Endometrium (tissue), 2 donors: ENCODE results near the gene FLOT1.
"Not testable (repeated sequence)": the region's sequence is repeated elsewhere in the genome, so short reads cannot be mapped to it uniquely, and the experiment has no call there.

Source experiments
- FAIRE-seq: peaks from 2 replicates; lab custom pipeline; 2012; peaks lifted over from hg19 to GRCh38; lab: Jason Lieb, UNC
- donor health status: control.
- donor health status: control.

Gene FLOT1

DNA sequence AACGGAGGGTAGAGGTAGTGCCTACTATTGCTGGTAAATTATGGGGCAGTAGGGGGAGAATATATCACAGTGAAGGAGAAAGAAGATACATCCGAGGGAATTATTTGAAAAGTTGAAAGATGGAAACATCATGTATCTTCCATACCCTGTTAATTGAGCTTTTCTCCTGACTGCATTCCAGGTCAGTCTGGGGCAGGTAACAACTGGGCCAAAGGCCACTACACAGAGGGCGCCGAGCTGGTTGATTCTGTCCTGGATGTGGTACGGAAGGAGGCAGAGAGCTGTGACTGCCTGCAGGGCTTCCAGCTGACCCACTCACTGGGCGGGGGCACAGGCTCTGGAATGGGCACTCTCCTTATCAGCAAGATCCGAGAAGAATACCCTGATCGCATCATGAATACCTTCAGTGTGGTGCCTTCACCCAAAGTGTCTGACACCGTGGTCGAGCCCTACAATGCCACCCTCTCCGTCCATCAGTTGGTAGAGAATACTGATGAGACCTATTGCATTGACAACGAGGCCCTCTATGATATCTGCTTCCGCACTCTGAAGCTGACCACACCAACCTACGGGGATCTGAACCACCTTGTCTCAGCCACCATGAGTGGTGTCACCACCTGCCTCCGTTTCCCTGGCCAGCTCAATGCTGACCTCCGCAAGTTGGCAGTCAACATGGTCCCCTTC is 19.2 kb downstream of the FLOT1 start:
- FAIRE-seq, result not testable (repeated sequence)

DNA sequence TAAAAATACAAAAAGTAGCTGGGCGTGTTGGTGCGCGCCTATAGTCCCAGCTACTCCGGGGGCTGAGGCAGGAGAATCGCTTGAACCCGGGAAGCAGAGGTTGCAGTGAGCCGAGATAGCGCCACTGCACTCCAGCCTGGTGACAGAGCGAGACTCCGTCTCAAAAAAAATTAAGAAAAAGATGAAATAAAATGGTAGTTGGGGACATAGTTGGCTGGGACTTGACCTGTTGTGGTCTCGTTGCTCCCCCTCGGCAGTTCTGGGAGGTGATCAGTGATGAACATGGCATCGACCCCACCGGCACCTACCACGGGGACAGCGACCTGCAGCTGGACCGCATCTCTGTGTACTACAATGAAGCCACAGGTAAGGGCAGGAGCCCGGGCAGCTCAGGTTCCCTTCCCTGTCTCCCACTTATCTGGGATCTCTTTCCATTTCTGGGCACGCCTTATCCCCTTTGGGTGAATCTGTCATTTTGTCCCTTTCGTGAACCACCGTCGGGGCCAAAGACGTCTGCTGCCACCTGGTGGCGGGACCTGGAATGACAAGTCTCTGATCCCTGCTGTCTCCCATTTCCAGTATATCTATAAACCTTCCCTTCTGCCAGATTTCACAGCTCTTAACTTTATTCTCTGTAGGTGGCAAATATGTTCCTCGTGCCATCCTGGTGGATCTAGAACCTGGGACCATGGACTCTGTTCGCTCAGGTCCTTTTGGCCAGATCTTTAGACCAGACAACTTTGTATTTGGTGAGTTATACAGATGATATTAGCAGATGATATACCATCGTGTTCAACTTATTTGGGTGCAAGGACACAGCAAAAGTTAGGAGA is 20.0 kb downstream of the FLOT1 start:
- FAIRE-seq, result no peak

GRCh38 chr6:30722025-30722279 is 20.5 kb downstream of the FLOT1 start:
- FAIRE-seq, result not testable (repeated sequence)

GRCh38 chr6:30721198-30722024 is 21.1 kb downstream of the FLOT1 start:
- no peak for FAIRE-seq

DNA sequence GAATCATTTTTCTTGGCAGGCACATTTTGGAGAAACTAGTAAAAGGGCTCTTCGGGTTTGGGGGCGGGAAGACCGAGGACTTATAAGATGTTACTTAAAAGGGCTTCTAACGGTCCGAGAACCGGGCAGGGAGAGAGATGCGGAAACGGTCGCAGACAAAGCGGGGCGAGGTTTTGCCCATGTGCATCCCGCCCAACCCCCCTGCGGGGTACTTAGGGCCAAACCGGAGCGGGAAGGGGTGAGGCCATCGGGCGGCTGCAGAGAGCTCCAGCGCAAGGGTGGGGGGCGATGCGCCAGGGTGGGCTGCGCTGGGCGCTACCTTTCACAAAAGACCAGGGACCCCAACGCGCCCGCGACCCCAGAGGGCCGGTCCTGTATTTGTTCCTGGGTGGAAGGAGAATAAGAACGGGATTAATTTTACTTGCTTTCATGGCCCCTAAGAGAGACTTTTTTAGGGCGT is 21.7 kb downstream of the FLOT1 start:
- no peak for FAIRE-seq

GRCh38 chr6:30719791-30720737 is 22.4 kb downstream of the FLOT1 start, which contains the start of gene TUBB:
TSS of gene TUBB (plus strand) at chr6:30720352. CDS start at chr6:30720507, 155 bp downstream.
- peak; percentile 72 for FAIRE-seq

GRCh38 chr6:30719356-30719755 is 23.1 kb downstream of the FLOT1 start:
- FAIRE-seq, result no peak

DNA sequence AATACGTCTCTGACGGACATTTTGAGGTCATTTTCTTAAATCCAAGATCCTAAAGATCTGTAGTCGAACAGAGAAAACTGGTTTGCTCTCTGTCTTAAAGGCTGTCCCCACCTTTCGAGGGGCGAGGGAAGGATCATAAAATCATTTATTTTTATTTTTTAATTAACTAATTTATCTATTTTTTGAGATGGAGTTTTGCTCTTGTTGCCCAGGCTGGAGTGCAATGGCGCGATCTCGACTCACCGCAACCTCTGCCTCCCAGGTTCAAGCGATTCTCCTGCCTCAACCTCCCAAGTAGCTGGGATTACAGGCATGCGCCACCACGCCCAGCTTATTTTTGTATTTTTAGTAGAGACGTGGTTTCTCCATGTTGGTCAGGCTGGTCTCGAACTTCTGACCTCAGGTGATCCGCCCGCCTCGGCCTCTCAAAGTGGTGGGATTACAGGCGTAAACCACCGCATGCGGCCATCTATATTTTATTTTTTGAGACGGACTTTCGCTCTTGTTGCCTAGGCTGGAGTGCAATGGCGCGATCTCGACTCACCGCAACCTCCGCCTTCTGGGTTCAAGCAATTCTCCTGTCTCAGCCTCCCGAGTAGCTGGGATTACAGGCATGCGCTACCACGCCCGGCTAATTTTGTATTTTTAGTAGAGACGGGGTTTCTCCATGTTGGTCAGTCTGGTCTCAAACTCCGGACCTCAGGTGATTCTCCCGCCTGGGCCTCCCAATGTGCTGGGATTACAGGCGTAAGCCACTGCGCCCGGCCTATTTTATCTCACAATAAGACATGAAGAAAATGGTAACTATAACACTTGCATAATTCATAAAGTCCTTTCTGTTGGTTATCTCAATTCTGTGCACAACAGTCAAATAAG is 24.4 kb downstream of the FLOT1 start:
- not testable (repeated sequence) for FAIRE-seq

GRCh38 chr6:30717129-30717844 is 25.2 kb downstream of the FLOT1 start, which contains the start of gene MDC1:
TSS of gene MDC1 (minus strand) at chr6:30717281. CDS start at chr6:30715175, 2,106 bp downstream.
- peak; percentile 99 for FAIRE-seq

DNA sequence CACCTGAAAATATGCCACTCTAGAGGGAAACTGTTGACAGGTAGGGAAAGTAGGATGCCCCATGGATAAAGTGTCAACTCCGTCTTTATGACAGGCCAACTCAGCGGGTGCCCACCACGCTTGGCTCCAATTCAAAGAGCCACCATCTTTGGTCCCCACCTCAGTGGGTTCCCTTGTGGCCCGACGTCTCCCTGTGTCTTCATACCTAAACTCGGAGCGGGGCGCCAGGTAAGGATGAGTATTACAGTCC is 25.7 kb downstream of the FLOT1 start:
- no peak for FAIRE-seq

DNA sequence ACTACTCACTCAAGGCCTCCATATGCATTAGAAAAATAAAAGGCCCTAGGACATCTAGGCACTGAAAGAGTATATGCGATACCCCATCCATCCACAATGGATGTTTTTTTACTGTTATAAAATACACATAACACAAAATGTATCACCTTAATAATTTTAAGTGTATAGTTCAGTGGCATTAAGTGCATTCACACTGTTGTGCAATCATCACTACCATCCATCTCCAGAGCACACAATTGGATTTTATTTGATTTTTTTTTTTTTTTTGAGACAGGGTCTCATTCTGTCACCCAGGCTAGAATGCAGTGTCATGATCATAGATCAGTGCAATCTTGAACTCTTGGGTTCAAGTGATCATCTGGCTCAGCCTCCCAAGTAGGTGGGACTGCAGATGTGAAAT is 28.2 kb downstream of the FLOT1 start:
- no peak for FAIRE-seq

DNA sequence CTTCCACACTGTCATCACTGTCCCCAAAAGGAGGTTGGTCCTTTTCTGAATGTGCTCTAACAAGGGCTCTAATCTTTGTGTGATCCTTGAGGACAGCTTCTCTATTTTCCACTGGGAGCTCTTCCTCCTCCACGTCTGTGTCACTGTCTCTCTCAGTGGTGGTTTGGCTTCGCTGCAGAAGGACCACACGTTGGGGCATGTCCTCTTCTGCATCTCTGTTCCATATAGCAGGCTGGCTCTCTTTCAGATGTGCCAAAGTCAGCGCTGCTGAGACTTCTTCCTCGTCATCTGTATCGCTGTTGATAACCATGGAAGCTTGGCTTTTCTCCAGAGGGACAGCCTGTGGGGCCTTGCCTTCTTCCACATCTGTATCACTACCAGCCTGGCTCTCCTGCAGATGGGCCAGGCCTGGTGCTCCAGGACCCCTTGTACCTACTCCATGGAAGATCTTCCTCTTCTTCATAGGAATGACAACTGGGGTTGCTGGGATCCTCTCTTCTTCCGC is 30.0 kb downstream of the FLOT1 start:
- no peak for FAIRE-seq

GRCh38 chr6:30711758-30712380 is 30.6 kb downstream of the FLOT1 start:
- no peak for FAIRE-seq

GRCh38 chr6:30709101-30709868 is 33.2 kb downstream of the FLOT1 start:
- FAIRE-seq, result no peak

GRCh38 chr6:30707281-30707850 is 35.1 kb downstream of the FLOT1 start:
- no peak for FAIRE-seq

DNA sequence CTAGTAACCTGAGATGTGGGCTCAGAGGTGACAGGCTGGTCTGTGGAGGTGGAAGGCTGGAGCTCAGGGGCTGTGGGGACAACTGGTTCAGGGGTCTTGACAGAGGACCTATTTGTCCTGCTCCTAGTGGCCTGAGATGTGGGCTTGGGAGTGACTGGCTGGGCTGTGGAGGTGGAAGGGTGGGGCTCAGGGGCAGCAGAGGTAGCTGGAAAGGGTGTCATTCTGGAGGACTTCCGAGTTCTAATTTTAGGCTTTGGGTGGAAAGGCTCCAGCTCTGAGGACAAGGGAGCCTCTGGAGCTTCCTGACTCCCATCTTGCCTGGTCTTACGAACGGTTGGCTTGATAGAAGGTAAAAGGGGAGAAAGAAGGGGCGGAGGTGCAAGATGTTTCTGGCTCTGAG is 36.9 kb downstream of the FLOT1 start:
- FAIRE-seq, result no peak

DNA sequence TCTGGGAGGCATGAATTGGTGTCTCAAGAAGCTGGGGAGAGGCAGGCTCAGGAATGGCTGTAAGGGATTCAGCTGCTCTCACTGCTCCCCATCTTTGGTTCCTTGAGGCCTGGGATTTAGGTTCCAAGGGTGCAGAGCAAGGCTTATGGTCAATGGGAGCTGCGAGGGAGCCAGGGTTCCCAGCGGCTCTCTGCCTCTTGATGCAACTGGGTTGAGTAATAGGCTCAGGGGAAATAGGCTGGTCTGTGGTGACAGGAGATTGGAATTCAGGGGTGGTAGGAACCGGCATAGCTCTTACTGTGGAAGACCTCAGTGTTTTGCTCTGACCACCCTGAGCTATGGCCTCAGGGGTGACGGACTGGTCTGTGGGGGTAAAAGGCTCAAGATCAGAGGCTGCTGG is 38.7 kb downstream of the FLOT1 start:
- no peak for FAIRE-seq

GRCh38 chr6:30703011-30703410 is 39.5 kb downstream of the FLOT1 start:
- no peak for FAIRE-seq
